Panc1 (cell line): Measurements from ENCODE around the gene CACNA1E. TPM values are rescaled to one million over a fixed set of nuclear protein-coding genes. Genes with fewer than 3 reads are reported as not detected.

Experiments
- ATAC-seq: fragments of 200-7000 bp; cut with Tn5 transposase; 2 replicates; pipeline ENCODE4 v1.9.1; 2020; ENCODE audit warnings: mild to moderate bottlenecking, moderate library complexity
- BruUV-seq: library from RNA; stranded (reverse); fragments of 400-500 nt; replicated peaks from 2 replicates; lab custom pipeline; 2021; lab: Mats Ljungman, UMichigan
- CTCF ChIA-PET: fragments of 300-600 bp; sonication (Branson Sonifier 250); formaldehyde crosslinking; loops from one replicate; lab custom pipeline; 2022; ENCODE audit warnings: antibody characterized with exemption; lab: Charles Lee
- POLR2A ChIA-PET: fragments of 300-600 bp; sonication (Branson Sonifier 250); formaldehyde crosslinking; loops from one replicate; lab custom pipeline; 2022; ENCODE audit warnings: antibody characterized with exemption; lab: Charles Lee
- DNase-seq: peaks from one replicate; pipeline ENCODE4 v3.0.0-alpha.2; 2010; ENCODE audit warnings: low read depth, low spot score
- H3K27ac ChIP-seq: 2 replicates; pipeline ENCODE4 v1.5.1; 2011; ENCODE audit warnings: mild to moderate bottlenecking, low read length, inconsistent platforms
- H3K27me3 ChIP-seq: fragments of 200-500 bp; sonication (Bioruptor generic); 2 replicates; pipeline ENCODE4 v1.6.0; 2014; ENCODE audit warnings: low read length, inconsistent platforms; ENCODE audit not compliant: control insufficient read depth, insufficient read depth
- H3K36me3 ChIP-seq: fragments of 200-500 bp; sonication (Bioruptor generic); 2 replicates; pipeline ENCODE4 v1.5.1; 2014; ENCODE audit warnings: inconsistent platforms, mild to moderate bottlenecking, low read length, moderate library complexity; ENCODE audit not compliant: control insufficient read depth, insufficient read depth
- H3K4me1 ChIP-seq: 2 replicates; pipeline ENCODE4 v1.5.1; 2011; ENCODE audit warnings: inconsistent platforms, mild to moderate bottlenecking, low read length, moderate library complexity; ENCODE audit not compliant: control insufficient read depth, insufficient read depth
- H3K4me3 ChIP-seq, 2 experiments: 2 replicates each; pipeline ENCODE4 v1.5.1; 2011 to 2012; ENCODE audit warnings: low read depth in 2 of 2, low read length in 2 of 2, mild to moderate bottlenecking in 2 of 2, inconsistent platforms in 1 of 2, moderate library complexity in 1 of 2
- H3K9me3 ChIP-seq: fragments of 200-500 bp; sonication (Bioruptor generic); 2 replicates; pipeline ENCODE4 v1.5.1; 2014; ENCODE audit warnings: low read depth, mild to moderate bottlenecking, inconsistent platforms, low read length, moderate library complexity; ENCODE audit not compliant: control insufficient read depth, insufficient read depth
- CTCF ChIP-seq: fragments of 450-650 bp; IDR thresholded peaks from 2 replicates; pipeline ENCODE4 v1.5.1; 2017; ENCODE audit warnings: mild to moderate bottlenecking
- POLR2AphosphoS5 ChIP-seq: IDR thresholded peaks from 2 replicates; pipeline ENCODE4 v1.6.1; 2012; ENCODE audit warnings: mild to moderate bottlenecking, low read depth, low read length, moderate library complexity
- REST ChIP-seq, 2 experiments: IDR thresholded peaks; 2 replicates each; pipeline ENCODE4 v1.6.1; 2011 to 2012; ENCODE audit warnings: low read depth in 2 of 2, control low read depth in 1 of 2, low read length in 1 of 2, mild to moderate bottlenecking in 1 of 2, moderate library complexity in 1 of 2; ENCODE audit not compliant: insufficient read depth in 1 of 2
- SIN3A ChIP-seq: IDR thresholded peaks from 2 replicates; pipeline ENCODE4 v1.6.1; 2012; ENCODE audit warnings: low read depth, mild to moderate bottlenecking, low read length, moderate library complexity, borderline replicate concordance; ENCODE audit not compliant: insufficient read depth
- TCF7L2 ChIP-seq: IDR thresholded peaks from 2 replicates; pipeline ENCODE4 v1.6.1; 2011; ENCODE audit warnings: mild to moderate bottlenecking, low read depth, low read length, inconsistent platforms
- in situ Hi-C: cut with HindIII; loops from 2 replicates; pipeline ENCODE4 v1.10.0; 2016; ENCODE audit warnings: low sequenced_read_pairs, low pct_unique_long_range_greater_than_20kb
- intact Hi-C: fragments of 100-400 bp; cut with micrococcal nuclease; formaldehyde crosslinking; loops from one replicate; pipeline ENCODE4 v1.10.0; 2022; ENCODE audit not compliant: unreplicated experiment
- total RNA-seq: library from RNA; stranded (reverse); gene quantifications from one replicate; pipeline ENCODE4 v1.2.1, GENCODE V29; 2021; ENCODE audit not compliant: unreplicated experiment

The CACNA1E gene
- total RNA-seq, 1 experiment from 2014 or later, result not detected

DNA sequence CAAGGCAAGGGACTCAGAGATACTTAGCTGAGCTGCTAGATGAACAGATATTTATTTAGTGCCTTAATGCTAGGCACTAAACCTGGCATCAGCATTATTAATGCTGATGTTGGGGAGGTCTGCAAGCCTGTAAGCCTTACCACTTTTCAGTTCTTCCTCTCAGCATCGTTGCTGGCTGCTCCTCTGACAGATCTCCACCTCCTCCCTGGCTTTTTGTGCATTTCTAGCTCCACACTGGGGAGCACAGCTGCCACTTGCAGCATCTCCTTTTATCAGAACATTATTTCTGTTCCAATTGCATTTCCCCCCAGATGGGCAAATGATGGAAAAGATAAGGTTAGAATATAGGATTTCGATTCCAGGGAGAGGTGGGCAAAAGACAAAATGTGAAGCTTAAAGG is 34.8 kb downstream of the CACNA1E start:
- no peak for TF ChIP-seq POLR2AphosphoS5
- no peak for TF ChIP-seq REST (IDR thresholded peaks at IDR 0.05; ENCODE audit: insufficient read depth in 1 of 2, low read depth in 2 of 2, low read length in 1 of 2)
- TF ChIP-seq CTCF, result no peak
- TF ChIP-seq TCF7L2, result no peak
- TF ChIP-seq SIN3A, result no peak
- Histone ChIP-seq H3K27ac (no peak overlapping the region), H3K36me3 (no peaks in the 10 kb centered on the region), H3K4me1 (no peaks in the 10 kb centered on the region), H3K27me3 (0 out of 2 replicates have a peak, but pooled peaks cover 4% of the 10 kb centered on the region), H3K4me3 (no peak overlapping the region), H3K9me3 (no peaks in the 10 kb centered on the region)
- in situ Hi-C loops (no loop called here), intact Hi-C loops (no loop called here)
- ChIA-PET POLR2A (no interaction called here), CTCF (no interaction called here)
- BruUV-seq, result no TSS peak
- no peak for ATAC-seq
- DNase-seq, result no peak

- TF ChIP-seq REST (IDR thresholded peaks at IDR 0.05; ENCODE audit: insufficient read depth in 1 of 2, low read depth in 2 of 2, low read length in 1 of 2) (no peak), TCF7L2 (no peak), POLR2AphosphoS5 (no peak), CTCF (no peak), SIN3A (no peak)
- H3K4me1 ChIP-seq, result no peaks in the 10 kb centered on the region
- ATAC-seq (no peak), DNase-seq (no peak)
- no peaks in the 10 kb centered on the region for H3K36me3 ChIP-seq
- no peak overlapping the region for H3K27ac ChIP-seq
- in situ Hi-C loops (no loop called here), intact Hi-C loops (no loop called here)
- ChIA-PET POLR2A (no interaction called here), CTCF (no interaction called here)
- 0 out of 2 replicates have a peak, but pooled peaks cover 4% of the 10 kb centered on the region for H3K27me3 ChIP-seq
- no peak overlapping the region for H3K4me3 ChIP-seq
- no TSS peak for BruUV-seq
- H3K9me3 ChIP-seq, result no peaks in the 10 kb centered on the region
These were observed 39.5 kb downstream of the CACNA1E start for GRCh38 chr1:181522864-181523263.
